Breast epithelium (tissue), 3 donors: Measurements from ENCODE around the gene CLNK.

Source experiments
- CTCF ChIP-seq, 3 donors: fragments of 450-650 bp; IDR thresholded peaks; one replicate each; pipeline ENCODE4 v1.5.1; 2016 to 2017; ENCODE audit warnings: antibody characterized with exemption in 3 of 3, mild to moderate bottlenecking in 3 of 3, moderate library complexity in 3 of 3
- POLR2A ChIP-seq: fragments of 450-650 bp; IDR thresholded peaks from one replicate; pipeline ENCODE4 v1.6.1; 2016; ENCODE audit warnings: antibody characterized with exemption, mild to moderate bottlenecking, moderate library complexity
- POLR2AphosphoS5 ChIP-seq, 3 donors: sonication (generic); formaldehyde crosslinking; IDR thresholded peaks; one replicate each; pipeline ENCODE4 v1.6.1; 2017; ENCODE audit warnings: antibody characterized with exemption in 3 of 3

GRCh38 chr4:10682397-10682796 is 2.2 kb downstream of the CLNK start:
- no peak for TF ChIP-seq CTCF (IDR thresholded peaks at IDR 0.05)
- TF ChIP-seq POLR2AphosphoS5 (IDR thresholded peaks at IDR 0.05): no peak
- TF ChIP-seq POLR2A: no peak
